Measurements from ENCODE around the gene CCL4.

- TF ChIP-seq CTCF (conservative IDR thresholded peaks at IDR 0.05 in 1 of 2, IDR thresholded peaks at IDR 0.05 in 1 of 2; ENCODE audit: low read depth in 1 of 2, low read length in 2 of 2) (no peak), EZH2 (IDR thresholded peaks at IDR 0.05; ENCODE audit: low read length, missing control alignments) (no peak)
These were observed 23.7 kb downstream of the CCL4 start for GRCh38 chr17:36127199-36127893.

All from fibroblast of lung (primary cell).